ENCODE measurements around the gene FOXP1. TPM values are rescaled to one million over a fixed set of nuclear protein-coding genes. Genes with fewer than 3 reads are reported as not detected.

The FOXP1 gene
- polyA plus RNA-seq, 1 donor (not counting 4 experiments of a cell fraction or from before 2014, with no cell fraction given): 14.6 TPM

DNA sequence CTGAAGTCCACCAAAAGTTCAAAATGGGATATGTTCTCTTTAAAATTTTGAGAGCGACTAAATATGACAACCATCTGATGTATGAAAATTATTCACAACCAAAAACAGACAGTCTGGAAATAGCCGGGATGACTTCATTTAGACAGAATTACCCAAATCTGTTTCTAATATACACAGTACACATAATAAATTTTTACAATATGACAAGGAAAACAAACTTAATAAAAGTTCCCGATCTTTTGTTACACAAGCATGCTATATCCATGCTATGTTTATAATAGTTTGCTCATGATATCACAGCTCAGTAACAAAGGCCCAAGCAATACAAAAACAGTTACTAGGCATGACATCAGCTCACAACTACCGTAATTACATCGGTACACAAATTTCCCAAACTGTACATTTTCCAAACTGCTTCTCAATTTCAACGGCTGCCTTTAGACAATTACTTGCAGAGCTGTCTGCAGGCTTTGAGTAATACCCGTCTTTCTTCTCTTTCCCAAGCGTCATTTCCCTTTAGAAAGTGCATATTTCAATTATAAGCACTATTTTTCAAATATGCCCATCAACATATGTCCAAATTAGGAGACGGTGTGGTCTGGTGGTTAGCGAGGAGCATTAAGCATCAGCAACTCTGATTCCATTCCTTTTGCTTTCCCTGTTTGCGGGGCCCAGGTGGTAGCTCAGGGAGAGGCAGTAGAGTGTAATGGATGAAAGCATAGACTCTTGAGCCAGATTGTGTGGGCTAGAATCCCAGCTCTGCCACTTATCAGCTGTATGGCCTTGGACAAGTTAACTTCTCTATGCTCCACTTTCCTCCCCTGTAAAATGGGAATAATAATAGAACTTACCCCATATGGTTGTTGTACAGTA, 481.2 kb downstream of the FOXP1 start:
- H3K27ac ChIP-seq (ENCODE audit: control insufficient read depth, insufficient read depth, low read length): no peak overlapping the region
- H3K36me3 ChIP-seq (ENCODE audit: control insufficient read depth in 2 of 2, extremely low read depth in 1 of 2, insufficient read depth in 2 of 2, low read length in 2 of 2): no peaks in the 10 kb centered on the region
- no peaks in the 10 kb centered on the region for H3K9me3 ChIP-seq (ENCODE audit: control insufficient read depth, low read depth, low read length)
- TF ChIP-seq EZH2 (IDR thresholded peaks at IDR 0.05; ENCODE audit: low read length): no peak
- dilution Hi-C loops (cut with MboI; ENCODE audit: extremely low pct_ligation_motif_present, low sequenced_read_pairs): no loop called here
- no peak overlapping the region for H3K9ac ChIP-seq (ENCODE audit: control insufficient read depth, extremely low read depth, insufficient read depth, low read length)
- DNase-seq (ENCODE audit: low read depth, low spot score): no peak
- H3K4me1 ChIP-seq (ENCODE audit: control insufficient read depth, extremely low read depth, insufficient read depth, low read length): peaks cover 11% of the 10 kb centered on the region
- FAIRE-seq: no peak
- no peaks in the 10 kb centered on the region for H4K20me1 ChIP-seq (ENCODE audit: control insufficient read depth, extremely low read depth, insufficient read depth, low read length)
- no peaks in the 10 kb centered on the region for H3K27me3 ChIP-seq (ENCODE audit: control insufficient read depth, extremely low read depth, insufficient read depth, low read length)
- H3K79me2 ChIP-seq (ENCODE audit: control insufficient read depth, insufficient read depth, low read length): no peaks in the 10 kb centered on the region
- no peak overlapping the region for H3K4me3 ChIP-seq (ENCODE audit: control insufficient read depth in 2 of 3, extremely low read depth in 1 of 3, insufficient read depth in 2 of 3, low read depth in 1 of 3, low read length in 3 of 3)
- H2AFZ ChIP-seq (ENCODE audit: control insufficient read depth, low read length): no peak overlapping the region
- no peaks in the 10 kb centered on the region for H3K9me1 ChIP-seq (ENCODE audit: control insufficient read depth, extremely low read depth, insufficient read depth, low read length)
- no peak overlapping the region for H3K4me2 ChIP-seq (ENCODE audit: control insufficient read depth, extremely low read depth, insufficient read depth, low read depth, low read length)

DNA sequence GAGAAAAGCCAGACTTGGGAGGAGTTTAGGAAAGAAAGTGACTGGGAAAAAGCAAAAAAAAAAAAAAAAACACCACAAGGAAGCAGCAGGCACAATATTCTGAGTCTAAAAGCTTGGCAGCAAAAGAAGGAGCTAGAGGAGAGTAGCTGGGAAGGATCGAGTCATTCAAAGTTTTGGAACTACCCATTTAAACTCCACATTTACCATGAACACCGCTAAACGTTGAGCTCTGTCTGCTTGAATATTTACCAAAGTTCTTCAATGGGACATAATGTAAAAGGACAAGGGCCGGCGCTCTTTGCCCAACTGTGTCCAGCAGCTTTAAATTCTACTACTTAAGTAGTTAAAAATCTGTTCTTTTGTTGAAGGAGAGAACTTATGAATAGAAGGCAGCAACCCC, 481.9 kb downstream of the FOXP1 start:
- FAIRE-seq (no peak), DNase-seq (ENCODE audit: low read depth, low spot score) (no peak)
- H4K20me1 ChIP-seq (ENCODE audit: control insufficient read depth, extremely low read depth, insufficient read depth, low read length): no peaks in the 10 kb centered on the region
- H2AFZ ChIP-seq (ENCODE audit: control insufficient read depth, low read length): no peak overlapping the region
- dilution Hi-C loops (cut with MboI; ENCODE audit: extremely low pct_ligation_motif_present, low sequenced_read_pairs): no loop called here
- no peaks in the 10 kb centered on the region for H3K79me2 ChIP-seq (ENCODE audit: control insufficient read depth, insufficient read depth, low read length)
- no peak overlapping the region for H3K4me3 ChIP-seq (ENCODE audit: control insufficient read depth in 2 of 3, extremely low read depth in 1 of 3, insufficient read depth in 2 of 3, low read depth in 1 of 3, low read length in 3 of 3)
- no peak overlapping the region for H3K27ac ChIP-seq (ENCODE audit: control insufficient read depth, insufficient read depth, low read length)
- no peaks in the 10 kb centered on the region for H3K27me3 ChIP-seq (ENCODE audit: control insufficient read depth, extremely low read depth, insufficient read depth, low read length)
- H3K4me2 ChIP-seq (ENCODE audit: control insufficient read depth, extremely low read depth, insufficient read depth, low read depth, low read length): no peak overlapping the region
- H3K9me3 ChIP-seq (ENCODE audit: control insufficient read depth, low read depth, low read length): no peaks in the 10 kb centered on the region
- H3K36me3 ChIP-seq (ENCODE audit: control insufficient read depth in 2 of 2, extremely low read depth in 1 of 2, insufficient read depth in 2 of 2, low read length in 2 of 2): no peaks in the 10 kb centered on the region
- TF ChIP-seq, protein P1, sequence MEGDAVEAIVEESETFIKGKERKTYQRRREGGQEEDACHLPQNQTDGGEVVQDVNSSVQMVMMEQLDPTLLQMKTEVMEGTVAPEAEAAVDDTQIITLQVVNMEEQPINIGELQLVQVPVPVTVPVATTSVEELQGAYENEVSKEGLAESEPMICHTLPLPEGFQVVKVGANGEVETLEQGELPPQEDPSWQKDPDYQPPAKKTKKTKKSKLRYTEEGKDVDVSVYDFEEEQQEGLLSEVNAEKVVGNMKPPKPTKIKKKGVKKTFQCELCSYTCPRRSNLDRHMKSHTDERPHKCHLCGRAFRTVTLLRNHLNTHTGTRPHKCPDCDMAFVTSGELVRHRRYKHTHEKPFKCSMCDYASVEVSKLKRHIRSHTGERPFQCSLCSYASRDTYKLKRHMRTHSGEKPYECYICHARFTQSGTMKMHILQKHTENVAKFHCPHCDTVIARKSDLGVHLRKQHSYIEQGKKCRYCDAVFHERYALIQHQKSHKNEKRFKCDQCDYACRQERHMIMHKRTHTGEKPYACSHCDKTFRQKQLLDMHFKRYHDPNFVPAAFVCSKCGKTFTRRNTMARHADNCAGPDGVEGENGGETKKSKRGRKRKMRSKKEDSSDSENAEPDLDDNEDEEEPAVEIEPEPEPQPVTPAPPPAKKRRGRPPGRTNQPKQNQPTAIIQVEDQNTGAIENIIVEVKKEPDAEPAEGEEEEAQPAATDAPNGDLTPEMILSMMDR (optimal IDR thresholded peaks at IDR 0.05 in 1 of 3, IDR thresholded peaks at IDR 0.05 in 1 of 3, conservative IDR thresholded peaks at IDR 0.05 in 1 of 3; ENCODE audit: extremely low read depth in 1 of 3, insufficient read depth in 2 of 3, low read length in 3 of 3): no peak
- no peak for TF ChIP-seq EZH2 (IDR thresholded peaks at IDR 0.05; ENCODE audit: low read length)
- H3K9ac ChIP-seq (ENCODE audit: control insufficient read depth, extremely low read depth, insufficient read depth, low read length): no peak overlapping the region
- H3K4me1 ChIP-seq (ENCODE audit: control insufficient read depth, extremely low read depth, insufficient read depth, low read length): peaks cover 11% of the 10 kb centered on the region
- no peaks in the 10 kb centered on the region for H3K9me1 ChIP-seq (ENCODE audit: control insufficient read depth, extremely low read depth, insufficient read depth, low read length)

Data from keratinocyte (primary cell).